Measurements from ENCODE around the gene ZNF521. TPM values are rescaled to one million over a fixed set of nuclear protein-coding genes. Genes with fewer than 3 reads are reported as not detected.

The ZNF521 gene
- total and polyA plus RNA-seq, 10 of the 15 experiments (the other 5 are each of a cell fraction or from before 2014, with no cell fraction given): 0.02 to 0.05 (median 0.04) TPM; not detected in 6

DNA sequence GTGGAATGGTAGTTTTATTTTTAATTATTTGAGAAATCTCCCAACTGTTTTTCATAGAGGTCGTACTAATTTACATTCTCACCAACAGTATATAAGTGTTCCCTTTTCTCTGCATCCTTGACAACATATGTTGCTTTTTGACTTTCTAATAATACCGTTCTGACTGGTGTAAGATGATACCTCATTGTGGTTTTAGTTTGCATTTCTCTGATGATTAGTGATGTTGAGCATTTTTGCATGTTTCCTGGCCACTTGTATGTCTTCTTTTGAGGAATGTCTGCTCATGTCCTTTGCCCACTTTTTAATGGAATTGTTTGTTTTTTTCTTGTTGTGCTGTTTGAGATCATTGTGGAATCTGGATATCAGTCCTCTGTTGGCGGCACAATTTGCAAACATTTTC is 242.5 kb downstream of the ZNF521 start:
- 29% methylated on average over 3 of the region's 3 CpGs for WGBS (ENCODE audit: insufficient coverage, insufficient replicate concordance, low lambda C conversion rate, missing lambda C conversion rate)
- SMC1A ChIA-PET (ENCODE audit: uncharacterized antibody, unreplicated experiment): no interaction called here

More for the DNA sequence above, 242.5 kb downstream of the ZNF521 start:
- H3K36me3 ChIP-seq (ENCODE audit: control insufficient read depth in 2 of 2, insufficient read depth in 2 of 2, low read length in 1 of 2): no peaks in the 10 kb centered on the region
- DNase-seq (ENCODE audit: low read depth, low spot score) (no peak), FAIRE-seq (no peak), ATAC-seq (no peak)
- no peaks in the 10 kb centered on the region for H3K79me2 ChIP-seq (ENCODE audit: control insufficient read depth, insufficient read depth, low read length)
- CTCF ChIA-PET: no interaction called here
- no peaks in the 10 kb centered on the region for H3K9me3 ChIP-seq (replicated peaks; ENCODE audit: control insufficient read depth, insufficient read depth, low read length)
- intact Hi-C loops (cut with micrococcal nuclease; ENCODE audit: unreplicated experiment) (no loop called here), in situ Hi-C loops (cut with MboI) (no loop called here)
- POLR2A ChIA-PET: no interaction called here
- H3K9ac ChIP-seq (ENCODE audit: control insufficient read depth, insufficient read depth, low read length): no peak overlapping the region
- H2AFZ ChIP-seq (ENCODE audit: control insufficient read depth, low read depth, low read length): no peak overlapping the region
- H3K4me2 ChIP-seq (ENCODE audit: control insufficient read depth, insufficient read depth): no peak overlapping the region
- H3K27ac ChIP-seq (ENCODE audit: control insufficient read depth, insufficient read depth): no peak overlapping the region
- H4K20me1 ChIP-seq (ENCODE audit: control insufficient read depth, insufficient read depth): no peaks in the 10 kb centered on the region
- no peaks in the 10 kb centered on the region for H3K27me3 ChIP-seq (replicated peaks in 1 of 2; ENCODE audit: control insufficient read depth in 2 of 2, insufficient read depth in 2 of 2, low read length in 1 of 2)
- no TSS peak for BruUV-seq (replicated peaks)
- no peak overlapping the region for H3K4me3 ChIP-seq
- RAD21 ChIA-PET (ENCODE audit: unreplicated experiment): no interaction called here
- no peaks in the 10 kb centered on the region for H3K4me1 ChIP-seq (ENCODE audit: control insufficient read depth, insufficient read depth, low read length)
- TF ChIP-seq KDM1A (IDR thresholded peaks at IDR 0.05; ENCODE audit: borderline replicate concordance) (no peak), RB1 (IDR thresholded peaks at IDR 0.05; ENCODE audit: borderline replicate concordance) (no peak), CEBPB (IDR thresholded peaks at IDR 0.05; ENCODE audit: borderline replicate concordance in 1 of 2, low read depth in 2 of 2, low read length in 2 of 2) (no peak), MEF2A (IDR thresholded peaks at IDR 0.05; ENCODE audit: insufficient read depth, low read depth, low read length) (no peak), NKRF (conservative IDR thresholded peaks at IDR 0.05) (no peak), SREBF1 (IDR thresholded peaks at IDR 0.05; ENCODE audit: low read length) (no peak), USF1 (IDR thresholded peaks at IDR 0.05; ENCODE audit: borderline replicate concordance, extremely low read length, insufficient read depth, low read depth, low read length) (no peak), BMI1 (IDR thresholded peaks at IDR 0.05; ENCODE audit: borderline replicate concordance) (no peak), RELA (IDR thresholded peaks at IDR 0.05; ENCODE audit: borderline replicate concordance, partially characterized antibody) (no peak)
- TF ChIP-seq, protein P1, sequence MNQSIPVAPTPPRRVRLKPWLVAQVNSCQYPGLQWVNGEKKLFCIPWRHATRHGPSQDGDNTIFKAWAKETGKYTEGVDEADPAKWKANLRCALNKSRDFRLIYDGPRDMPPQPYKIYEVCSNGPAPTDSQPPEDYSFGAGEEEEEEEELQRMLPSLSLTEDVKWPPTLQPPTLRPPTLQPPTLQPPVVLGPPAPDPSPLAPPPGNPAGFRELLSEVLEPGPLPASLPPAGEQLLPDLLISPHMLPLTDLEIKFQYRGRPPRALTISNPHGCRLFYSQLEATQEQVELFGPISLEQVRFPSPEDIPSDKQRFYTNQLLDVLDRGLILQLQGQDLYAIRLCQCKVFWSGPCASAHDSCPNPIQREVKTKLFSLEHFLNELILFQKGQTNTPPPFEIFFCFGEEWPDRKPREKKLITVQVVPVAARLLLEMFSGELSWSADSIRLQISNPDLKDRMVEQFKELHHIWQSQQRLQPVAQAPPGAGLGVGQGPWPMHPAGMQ (IDR thresholded peaks at IDR 0.05; ENCODE audit: borderline replicate concordance): no peak
- TF ChIP-seq, protein P2, sequence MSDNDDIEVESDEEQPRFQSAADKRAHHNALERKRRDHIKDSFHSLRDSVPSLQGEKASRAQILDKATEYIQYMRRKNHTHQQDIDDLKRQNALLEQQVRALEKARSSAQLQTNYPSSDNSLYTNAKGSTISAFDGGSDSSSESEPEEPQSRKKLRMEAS (IDR thresholded peaks at IDR 0.05; ENCODE audit: low read depth, low read length): no peak
